Urinary bladder (tissue), 4 donors: Measurements from ENCODE around the gene CAPN7. TPM values are rescaled to one million over a fixed set of nuclear protein-coding genes. Genes with fewer than 3 reads are reported as not detected.
A peak's percentile ranks its signal among the peaks of the same experiment; 100 is the strongest.
"Not testable (repeated sequence)": the region's sequence is repeated elsewhere in the genome, so short reads cannot be mapped to it uniquely, and the experiment has no call there.

Experiments used
- DNase-seq: peaks from one replicate; pipeline ENCODE4 v3.0.0-alpha.2; 2015; ENCODE audit errors: extremely low spot score
- H3K27ac ChIP-seq: one replicate; pipeline ENCODE4 v1.5.1; 2013; ENCODE audit warnings: low read depth, mild to moderate bottlenecking, moderate library complexity
- H3K36me3 ChIP-seq: one replicate; pipeline ENCODE4 v1.6.1; 2013; ENCODE audit warnings: mild to moderate bottlenecking, moderate library complexity; ENCODE audit not compliant: insufficient read depth
- H3K4me1 ChIP-seq: one replicate; pipeline ENCODE4 v1.6.1; 2013; ENCODE audit warnings: mild to moderate bottlenecking, moderate library complexity; ENCODE audit not compliant: insufficient read depth
- H3K4me3 ChIP-seq: one replicate; pipeline ENCODE4 v1.5.1; 2013; ENCODE audit warnings: low read depth, low read length
- WGBS: extraction: QIAGEN DNeasy Blood & Tissue Kit; methylation state at CpG from one replicate; pipeline ENCODE4 v1.1.7; 2013; 5-methylcytosine and 5-hydroxymethylcytosine counted together
- polyA plus RNA-seq: library from polyadenylated mRNA; stranded (reverse); fragments of 200-250 nt; gene quantifications from one replicate; pipeline ENCODE4 v1.2.3, GENCODE V29; 2013
- total RNA-seq: library from RNA; depleted of rRNA; stranded (reverse); fragments of >200 nt; gene quantifications from one replicate; pipeline ENCODE4 v1.2.3, GENCODE V29; 2014
- donor health status: healthy with polysubstance abuse.
- donor health status: healthy.

Gene CAPN7
- total and polyA plus RNA-seq, 2 donors: 25.1 to 87.7 TPM

GRCh38 chr3:15181511-15181910, 24.5 kb upstream of the CAPN7 start:
- 62% methylated on average over 1 of the region's 1 CpG for WGBS
- Histone ChIP-seq H3K4me3 (no peak overlapping the region), H3K36me3 (no peaks in the 10 kb centered on the region), H3K4me1 (no peaks in the 10 kb centered on the region), H3K27ac (no peak overlapping the region)
- no peak for DNase-seq

DNA sequence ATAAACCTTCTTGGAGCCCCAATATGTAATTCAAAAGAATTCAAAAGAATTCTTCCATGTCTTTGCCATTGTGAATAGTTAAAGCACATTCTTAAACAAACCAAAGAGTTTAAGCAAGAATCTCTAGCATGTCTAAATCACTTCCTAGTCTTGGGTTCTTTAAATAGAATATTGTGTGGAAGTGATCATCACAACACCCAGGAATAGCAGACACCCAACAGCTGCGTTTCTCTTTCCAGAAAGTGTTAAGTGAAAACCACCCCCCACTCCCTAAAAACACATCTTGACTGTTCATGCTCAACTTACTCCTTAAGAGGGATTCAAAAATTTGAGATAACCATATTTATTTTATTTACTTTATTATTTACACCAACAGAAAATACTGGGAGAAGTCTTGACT, 24.1 kb upstream of the CAPN7 start:
- no peak for DNase-seq
- Histone ChIP-seq H3K4me1 (no peaks in the 10 kb centered on the region), H3K4me3 (no peak overlapping the region), H3K36me3 (no peaks in the 10 kb centered on the region), H3K27ac (no peak overlapping the region)
- 54% methylated on average over 1 of the region's 1 CpG for WGBS

- H3K36me3 ChIP-seq: no peaks in the 10 kb centered on the region
- DNase-seq: no peak
- no peak overlapping the region for H3K4me3 ChIP-seq
- WGBS: 46% methylated on average over 2 of the region's 2 CpGs
- H3K4me1 ChIP-seq: no peaks in the 10 kb centered on the region
- H3K27ac ChIP-seq: no peak overlapping the region
Observed at GRCh38 chr3:15183011-15183410, 23.0 kb upstream of the CAPN7 start.

- no peak overlapping the region for H3K4me3 ChIP-seq
- no peak overlapping the region for H3K27ac ChIP-seq
- DNase-seq: no peak
- 90% methylated on average over 2 of the region's 2 CpGs for WGBS
- no peaks in the 10 kb centered on the region for H3K36me3 ChIP-seq
- no peaks in the 10 kb centered on the region for H3K4me1 ChIP-seq
Observed at GRCh38 chr3:15185404-15185803, 20.6 kb upstream of the CAPN7 start.

DNA sequence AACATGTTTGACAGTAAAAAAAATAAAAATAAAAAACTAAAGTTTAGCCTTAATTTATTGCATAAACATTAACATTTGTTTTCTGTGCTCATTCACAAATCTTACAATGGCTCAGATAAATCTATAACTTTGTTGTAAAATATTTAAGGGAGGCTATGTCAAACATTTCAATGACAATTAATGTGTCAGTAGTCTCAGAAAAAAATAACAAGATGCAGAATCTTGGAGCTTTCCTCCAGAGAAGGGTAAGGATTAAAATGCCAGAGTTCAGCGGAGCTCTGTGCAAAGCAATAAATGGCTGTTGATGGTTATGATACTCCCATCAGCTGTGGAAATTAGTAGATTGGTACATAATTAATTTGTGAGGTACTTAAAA, 20.0 kb upstream of the CAPN7 start:
- no peaks in the 10 kb centered on the region for H3K36me3 ChIP-seq
- DNase-seq: no peak
- WGBS: 60% methylated on average over 1 of the region's 1 CpG
- H3K4me3 ChIP-seq: no peak overlapping the region
- no peaks in the 10 kb centered on the region for H3K4me1 ChIP-seq
- H3K27ac ChIP-seq: no peak overlapping the region

DNA sequence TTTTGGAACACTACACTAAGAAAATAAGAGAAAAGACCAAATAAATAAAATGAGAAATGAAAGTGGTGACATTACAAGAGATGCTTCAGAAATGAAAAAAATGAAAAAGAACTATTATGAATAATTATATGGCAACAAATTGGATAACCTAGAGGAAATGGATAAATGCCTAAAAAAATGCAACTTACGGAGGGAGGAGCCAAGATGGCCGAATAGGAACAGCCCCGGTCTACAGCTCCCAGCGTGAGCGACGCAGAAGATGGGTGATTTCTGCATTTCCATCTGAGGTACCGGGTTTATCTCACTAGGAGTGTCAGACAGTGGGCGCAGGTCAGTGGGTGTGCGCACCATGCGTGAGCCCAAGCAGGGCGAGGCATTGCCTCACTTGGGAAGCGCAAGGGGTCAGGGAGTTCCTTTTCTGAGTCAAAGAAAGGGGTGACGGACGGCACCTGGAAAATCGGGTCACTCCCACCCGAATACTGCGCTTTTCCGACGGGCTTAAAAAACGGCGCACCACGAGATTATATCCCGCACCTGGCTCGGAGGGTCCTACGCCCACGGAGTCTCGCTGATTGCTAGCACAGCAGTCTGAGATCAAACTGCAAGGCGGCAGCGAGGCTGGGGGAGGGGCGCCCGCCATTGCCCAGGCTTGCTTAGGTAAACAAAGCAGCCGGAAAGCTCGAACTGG, 19.4 kb upstream of the CAPN7 start:
- H3K4me3 ChIP-seq, H3K27ac ChIP-seq, H3K4me1 ChIP-seq, H3K36me3 ChIP-seq, DNase-seq: not testable (repeated sequence)
- 94% methylated on average over 15 of the region's 33 CpGs for WGBS

DNA sequence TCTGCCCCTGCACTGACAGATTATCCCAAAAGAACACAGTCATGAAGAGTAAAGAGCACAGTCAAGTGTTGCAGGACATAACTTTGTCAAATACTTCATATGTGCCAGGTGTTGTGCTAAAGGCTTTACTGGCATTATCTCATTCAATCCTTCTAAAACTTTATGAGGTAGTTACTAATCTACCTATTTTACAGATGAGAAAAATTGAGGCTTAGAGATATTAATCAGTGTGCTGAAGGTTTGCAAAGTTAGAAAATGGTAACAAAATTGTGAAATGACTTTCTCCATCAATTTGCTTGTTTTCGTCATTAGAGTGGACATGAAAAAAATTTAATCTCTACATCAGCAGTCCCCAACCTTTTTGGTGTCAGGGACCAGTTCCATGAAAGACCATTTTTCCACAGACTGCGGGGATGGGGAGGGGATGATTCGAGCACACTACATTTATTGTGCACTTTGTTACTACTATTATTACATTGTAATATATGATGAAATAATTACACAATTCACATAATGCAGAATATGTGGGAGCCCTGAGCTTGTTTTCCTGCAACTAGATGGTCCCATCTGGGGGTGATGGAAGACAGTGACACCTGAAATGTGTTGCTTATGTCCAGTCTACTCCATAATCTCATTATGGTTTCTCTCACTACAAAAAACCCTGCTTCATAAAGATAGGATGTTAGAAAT, 8.6 kb upstream of the CAPN7 start:
- 93% methylated on average over 3 of the region's 3 CpGs for WGBS
- Histone ChIP-seq H3K4me3 (no peak overlapping the region), H3K36me3 (no peaks in the 10 kb centered on the region), H3K4me1 (no peaks in the 10 kb centered on the region), H3K27ac (no peak overlapping the region)
- DNase-seq: no peak

GRCh38 chr3:15198686-15199085, 7.4 kb upstream of the CAPN7 start:
- Histone ChIP-seq H3K36me3 (no peaks in the 10 kb centered on the region), H3K27ac (no peak overlapping the region), H3K4me3 (no peak overlapping the region), H3K4me1 (no peaks in the 10 kb centered on the region)
- WGBS: 60% methylated on average over 3 of the region's 3 CpGs
- no peak for DNase-seq

DNA sequence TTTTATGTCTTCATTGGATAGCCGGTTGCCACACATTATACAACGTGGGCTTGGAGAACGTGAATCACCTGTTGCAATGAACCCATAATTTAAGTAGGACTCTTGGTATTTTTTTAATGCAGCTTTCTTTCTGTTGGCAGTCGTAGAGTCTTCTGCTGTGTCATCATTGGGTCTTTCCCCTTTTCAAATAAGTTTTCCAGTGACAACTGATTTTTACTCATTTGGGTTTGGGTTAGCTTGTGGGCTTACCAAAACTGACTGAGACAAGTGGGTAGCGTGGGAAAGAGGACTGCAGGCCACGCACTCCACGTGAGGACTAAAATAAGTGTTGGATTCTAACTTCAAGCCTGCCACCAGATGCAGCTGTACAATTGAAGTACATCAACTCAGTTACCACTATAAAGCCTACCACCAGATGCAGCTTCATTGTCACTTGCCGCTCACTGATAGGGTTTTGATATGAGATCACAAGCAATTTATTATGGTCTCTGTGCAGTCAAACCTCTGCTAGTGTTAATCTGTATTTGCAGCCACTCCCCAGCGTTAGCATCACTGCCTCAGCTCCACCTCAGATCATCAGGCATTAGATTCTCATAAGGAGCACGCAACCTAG, 6.4 kb upstream of the CAPN7 start:
- no peak for DNase-seq
- no peaks in the 10 kb centered on the region for H3K4me1 ChIP-seq
- no peak overlapping the region for H3K27ac ChIP-seq
- H3K36me3 ChIP-seq: no peaks in the 10 kb centered on the region
- H3K4me3 ChIP-seq: no peak overlapping the region
- WGBS: 78% methylated on average over 10 of the region's 10 CpGs

- no peak overlapping the region for H3K27ac ChIP-seq
- DNase-seq: no peak
- 79% methylated on average over 3 of the region's 3 CpGs for WGBS
- no peak overlapping the region for H3K4me3 ChIP-seq
- peaks cover 2% of the 10 kb centered on the region for H3K4me1 ChIP-seq
- H3K36me3 ChIP-seq: no peaks in the 10 kb centered on the region
Observed at GRCh38 chr3:15204005-15204404, 2.0 kb upstream of the CAPN7 start.

DNA sequence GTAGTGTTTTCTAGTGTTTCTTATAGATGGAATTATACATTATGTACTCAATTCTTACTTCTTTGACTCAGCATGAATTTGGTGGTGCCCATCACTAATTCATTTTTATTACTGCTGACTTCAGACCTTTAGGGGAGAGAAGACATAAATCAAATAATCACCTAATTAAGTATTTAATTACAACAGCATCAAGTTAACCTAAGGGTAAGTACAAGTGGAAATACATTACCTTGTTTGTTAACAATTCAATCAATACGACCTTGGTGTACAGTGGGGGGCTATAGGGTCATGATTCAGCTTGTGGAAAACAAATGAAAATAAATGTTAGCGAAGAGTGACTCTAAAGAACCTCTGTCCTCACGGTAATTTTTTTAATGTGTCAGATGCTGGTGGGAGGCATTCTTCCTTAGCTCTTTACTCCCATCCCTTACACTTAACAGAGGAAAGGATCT, 538 bp upstream of the CAPN7 start:
- DNase-seq: no peak
- 2% methylated on average over 3 of the region's 3 CpGs for WGBS
- Histone ChIP-seq H3K27ac (no peak overlapping the region), H3K4me1 (peaks cover 2% of the 10 kb centered on the region), H3K36me3 (no peaks in the 10 kb centered on the region), H3K4me3 (peak overlapping the region; percentile 82)

GRCh38 chr3:15206662-15207576, 873 bp downstream of the CAPN7 start:
- DNase-seq: peak; percentile 23
- H3K4me3 ChIP-seq: peak overlapping the region; percentile 82
- H3K36me3 ChIP-seq: no peaks in the 10 kb centered on the region
- H3K27ac ChIP-seq: peak overlapping the region; percentile 92
- H3K4me1 ChIP-seq: peaks cover 2% of the 10 kb centered on the region
- 2% methylated on average over 30 of the region's 30 CpGs for WGBS

- no peak for DNase-seq
- no peak overlapping the region for H3K4me3 ChIP-seq
- H3K27ac ChIP-seq: no peak overlapping the region
- WGBS: 68% methylated on average over 5 of the region's 5 CpGs
- H3K36me3 ChIP-seq: no peaks in the 10 kb centered on the region
- peaks cover 2% of the 10 kb centered on the region for H3K4me1 ChIP-seq
Observed at GRCh38 chr3:15207836-15208504, 1.9 kb downstream of the CAPN7 start.
